ENCODE results near the gene SHISA7. TPM values are rescaled to one million over a fixed set of nuclear protein-coding genes. Genes with fewer than 3 reads are reported as not detected.

The SHISA7 gene
- total RNA-seq, 1 donor from 2014 or later, result not detected

DNA sequence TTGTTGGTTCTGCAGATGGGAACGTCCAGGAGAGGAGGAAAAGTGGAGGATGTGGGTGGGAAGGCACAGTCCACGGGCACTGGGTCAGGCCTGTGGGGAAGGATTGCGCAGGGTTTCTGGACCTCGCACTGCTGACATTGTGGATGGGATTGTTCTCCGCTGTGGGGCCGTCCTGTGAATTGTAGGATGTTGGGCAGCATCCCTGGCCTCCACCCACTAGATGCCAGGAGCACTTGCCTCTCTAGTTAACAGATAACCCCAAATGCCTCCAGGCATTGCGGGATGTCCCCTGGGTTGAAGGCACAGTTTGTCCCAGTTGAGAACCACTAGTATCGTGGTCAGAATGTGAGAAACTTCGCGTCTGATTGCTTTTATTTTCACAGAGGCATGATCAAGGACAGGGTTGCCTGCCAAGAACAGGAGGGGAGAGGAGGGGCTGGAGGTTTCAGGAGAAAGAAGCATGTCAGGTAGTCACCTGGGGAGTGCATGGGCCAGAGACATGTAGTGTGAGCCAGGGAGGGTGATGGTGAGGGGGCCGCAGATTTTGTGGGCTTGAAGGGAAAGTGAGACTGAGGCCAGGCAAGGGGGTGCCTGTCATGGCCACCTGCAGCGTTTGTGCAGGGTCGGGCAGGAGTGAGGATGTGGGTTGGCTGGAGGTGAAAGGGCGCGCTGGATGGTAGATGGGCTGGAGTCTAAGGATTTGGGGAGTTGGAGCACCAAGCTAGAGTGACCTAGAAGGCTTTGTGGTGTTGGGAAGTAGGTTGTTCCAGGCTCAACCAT lies 36.5 kb upstream of the SHISA7 start:
- no peaks in the 10 kb centered on the region for H3K9me3 Mint-ChIP-seq (ENCODE audit: low read depth)
- no peaks in the 10 kb centered on the region for H3K27me3 Mint-ChIP-seq (ENCODE audit: low read depth)
- DNase-seq (ENCODE audit: low spot score), result no peak
- TF ChIP-seq, protein P1, sequence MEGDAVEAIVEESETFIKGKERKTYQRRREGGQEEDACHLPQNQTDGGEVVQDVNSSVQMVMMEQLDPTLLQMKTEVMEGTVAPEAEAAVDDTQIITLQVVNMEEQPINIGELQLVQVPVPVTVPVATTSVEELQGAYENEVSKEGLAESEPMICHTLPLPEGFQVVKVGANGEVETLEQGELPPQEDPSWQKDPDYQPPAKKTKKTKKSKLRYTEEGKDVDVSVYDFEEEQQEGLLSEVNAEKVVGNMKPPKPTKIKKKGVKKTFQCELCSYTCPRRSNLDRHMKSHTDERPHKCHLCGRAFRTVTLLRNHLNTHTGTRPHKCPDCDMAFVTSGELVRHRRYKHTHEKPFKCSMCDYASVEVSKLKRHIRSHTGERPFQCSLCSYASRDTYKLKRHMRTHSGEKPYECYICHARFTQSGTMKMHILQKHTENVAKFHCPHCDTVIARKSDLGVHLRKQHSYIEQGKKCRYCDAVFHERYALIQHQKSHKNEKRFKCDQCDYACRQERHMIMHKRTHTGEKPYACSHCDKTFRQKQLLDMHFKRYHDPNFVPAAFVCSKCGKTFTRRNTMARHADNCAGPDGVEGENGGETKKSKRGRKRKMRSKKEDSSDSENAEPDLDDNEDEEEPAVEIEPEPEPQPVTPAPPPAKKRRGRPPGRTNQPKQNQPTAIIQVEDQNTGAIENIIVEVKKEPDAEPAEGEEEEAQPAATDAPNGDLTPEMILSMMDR (IDR thresholded peaks at IDR 0.05), result no peak
- H3K4me1 Mint-ChIP-seq (ENCODE audit: low read depth), result peaks cover 38% of the 10 kb centered on the region
- peak overlapping the region; percentile 26 for H3K4me3 Mint-ChIP-seq (ENCODE audit: unreplicated experiment)
- H3K36me3 Mint-ChIP-seq (ENCODE audit: low read depth), result no peaks in the 10 kb centered on the region
- H3K27ac Mint-ChIP-seq (ENCODE audit: unreplicated experiment), result peak overlapping the region; percentile 3

DNA sequence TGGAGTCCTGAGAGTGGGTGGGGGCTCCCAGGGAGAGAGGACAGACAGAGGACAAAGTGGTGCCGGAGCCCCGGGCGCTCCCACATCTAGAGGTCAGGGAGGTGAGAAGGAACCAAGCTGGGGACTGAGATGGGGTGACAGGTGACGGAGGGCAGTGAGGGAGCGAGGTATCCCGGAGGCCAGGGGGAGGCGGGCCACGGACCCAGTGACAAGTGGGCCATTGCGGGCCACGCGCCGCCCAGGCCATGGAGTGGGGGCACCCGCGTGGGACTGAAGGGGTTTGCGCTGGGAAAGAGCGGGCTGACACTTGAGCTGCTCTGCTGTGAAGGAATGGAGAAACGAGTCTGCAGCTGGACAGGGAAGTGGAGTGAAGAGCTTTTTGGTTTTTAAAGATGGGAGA lies 35.9 kb upstream of the SHISA7 start:
- no peaks in the 10 kb centered on the region for H3K27me3 Mint-ChIP-seq (ENCODE audit: low read depth)

DNA sequence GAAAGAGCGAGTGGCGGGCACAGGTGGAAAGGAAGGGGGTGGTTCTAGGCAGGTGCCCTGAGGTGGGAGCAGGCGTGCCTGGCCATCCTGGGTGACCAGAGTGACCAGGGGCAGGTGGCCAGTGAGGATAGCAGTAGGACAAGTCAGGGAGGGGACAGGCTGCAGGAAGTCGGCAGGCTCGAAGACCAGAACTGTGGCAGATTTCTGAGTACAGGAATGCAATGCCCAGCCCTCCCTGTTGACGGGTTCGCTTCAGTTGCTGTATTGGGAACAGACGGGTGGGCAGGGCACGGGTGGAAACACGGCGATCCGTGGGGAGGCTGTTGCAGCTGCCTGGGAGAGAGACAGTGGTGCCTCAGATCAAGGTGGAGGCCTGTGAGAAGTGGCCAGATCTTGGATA lies 35.3 kb upstream of the SHISA7 start:
- Mint-ChIP-seq H3K36me3 (ENCODE audit: low read depth) (no peaks in the 10 kb centered on the region), H3K27ac (ENCODE audit: unreplicated experiment) (peak overlapping the region; percentile 23), H3K4me3 (ENCODE audit: unreplicated experiment) (peak overlapping the region; percentile 94), H3K9me3 (ENCODE audit: low read depth) (no peaks in the 10 kb centered on the region), H3K27me3 (ENCODE audit: low read depth) (no peaks in the 10 kb centered on the region), H3K4me1 (ENCODE audit: low read depth) (peaks cover 41% of the 10 kb centered on the region)
- DNase-seq (ENCODE audit: low spot score), result peak; percentile 86
- TF ChIP-seq, protein P1 (IDR thresholded peaks at IDR 0.05), result no peak

More for the DNA sequence above, 35.9 kb upstream of the SHISA7 start:
- DNase-seq (ENCODE audit: low spot score), result peak; percentile 87
- Mint-ChIP-seq H3K9me3 (ENCODE audit: low read depth) (no peaks in the 10 kb centered on the region), H3K4me3 (ENCODE audit: unreplicated experiment) (no peak overlapping the region), H3K4me1 (ENCODE audit: low read depth) (peaks cover 41% of the 10 kb centered on the region), H3K36me3 (ENCODE audit: low read depth) (no peaks in the 10 kb centered on the region), H3K27ac (ENCODE audit: unreplicated experiment) (no peak overlapping the region)
- TF ChIP-seq, protein P1 (IDR thresholded peaks at IDR 0.05), result no peak

DNA sequence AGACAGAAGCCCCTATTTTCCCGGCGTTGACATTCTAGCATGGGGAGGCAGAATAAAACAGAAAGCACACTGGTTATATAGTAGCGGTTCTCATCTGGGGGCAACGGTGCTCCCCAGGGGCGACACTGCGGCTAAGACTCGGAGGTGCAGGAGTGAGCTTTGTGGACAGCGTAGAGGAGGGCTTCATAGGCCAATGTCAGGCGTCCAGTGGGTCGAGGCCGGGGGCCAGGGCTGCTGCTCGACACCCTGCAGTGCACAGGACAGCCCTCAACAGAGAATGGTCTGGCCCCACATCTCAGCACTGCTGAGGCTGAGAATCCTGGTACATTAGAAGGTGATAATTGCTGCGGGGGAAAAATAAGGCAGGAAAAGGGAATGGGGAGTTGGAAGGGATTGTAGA lies 34.8 kb upstream of the SHISA7 start:
- DNase-seq (ENCODE audit: low spot score), result peak; percentile 70
- no peaks in the 10 kb centered on the region for H3K36me3 Mint-ChIP-seq (ENCODE audit: low read depth)
- no peaks in the 10 kb centered on the region for H3K27me3 Mint-ChIP-seq (ENCODE audit: low read depth)
- no peaks in the 10 kb centered on the region for H3K9me3 Mint-ChIP-seq (ENCODE audit: low read depth)
- H3K4me3 Mint-ChIP-seq (ENCODE audit: unreplicated experiment), result peak overlapping the region; percentile 94
- H3K27ac Mint-ChIP-seq (ENCODE audit: unreplicated experiment), result peak overlapping the region; percentile 67
- TF ChIP-seq, protein P1 (IDR thresholded peaks at IDR 0.05), result no peak
- peaks cover 41% of the 10 kb centered on the region for H3K4me1 Mint-ChIP-seq (ENCODE audit: low read depth)

DNA sequence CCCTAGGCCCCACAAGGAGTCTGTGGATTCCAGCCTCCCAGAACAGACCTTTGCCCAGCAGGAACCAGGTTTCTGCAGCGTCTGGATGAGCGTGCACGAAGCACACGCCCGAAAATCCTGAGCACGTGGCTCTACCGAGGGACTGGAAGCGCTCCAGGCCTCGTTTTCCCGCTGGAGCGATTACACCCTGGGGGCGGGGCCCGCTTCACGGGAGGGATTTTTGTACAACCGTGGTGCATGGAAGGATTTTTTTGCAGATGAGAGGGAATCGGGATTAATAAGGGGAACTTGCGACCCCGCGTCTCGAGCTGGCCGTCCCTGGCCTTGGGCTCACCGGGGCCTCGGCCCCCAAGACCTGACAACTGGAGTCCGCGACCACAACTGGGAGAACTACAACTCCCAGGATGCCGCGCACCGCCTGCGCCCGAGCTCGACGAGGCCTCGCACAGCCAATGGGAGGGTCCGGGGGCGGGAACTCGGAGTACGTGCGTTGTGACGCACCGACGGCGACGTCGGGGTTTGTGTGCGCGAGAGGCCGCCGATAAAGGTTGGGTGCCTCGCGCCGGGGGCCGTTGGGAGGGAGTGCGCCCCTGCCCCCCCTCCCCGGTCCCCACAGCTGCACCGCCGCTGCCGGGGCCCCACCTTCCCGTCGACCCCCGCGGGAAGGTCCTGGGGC lies 33.1 kb upstream of the SHISA7 start, which contains the start of gene ZNF628:
ZNF628 (plus strand) TSS at position 518 of the 676 bp plus-strand sequence. CDS start 3,294 bp downstream, outside the sequence.
- Mint-ChIP-seq H3K27me3 (ENCODE audit: low read depth) (no peaks in the 10 kb centered on the region), H3K9me3 (ENCODE audit: low read depth) (no peaks in the 10 kb centered on the region), H3K27ac (ENCODE audit: unreplicated experiment) (peak within 1 kb of the TSS; percentile 96), H3K4me3 (ENCODE audit: unreplicated experiment) (peak within 1 kb of the TSS; percentile 94), H3K4me1 (ENCODE audit: low read depth) (peaks cover 41% of the 10 kb centered on the region), H3K36me3 (ENCODE audit: low read depth) (no peaks in the 10 kb centered on the region)
- TF ChIP-seq, protein P1 (IDR thresholded peaks at IDR 0.05), result no peak
- DNase-seq (ENCODE audit: low spot score), result peak; percentile 99
